Hepatocyte (in vitro differentiated cells): ENCODE data around the gene CEP131. TPM values are rescaled to one million over a fixed set of nuclear protein-coding genes. Genes with fewer than 3 reads are reported as not detected.
"Not testable (repeated sequence)": the region's sequence is repeated elsewhere in the genome, so short reads cannot be mapped to it uniquely, and the experiment has no call there.

Source experiments
- DNase-seq: peaks from one replicate; pipeline ENCODE4 v3.0.0-alpha.2; 2016; ENCODE audit warnings: low spot score
- H2AFZ ChIP-seq: fragments of 200-600 bp; sonication (generic); 2 replicates; pipeline ENCODE4 v1.6.0; 2016; ENCODE audit warnings: antibody characterized with exemption, mild to moderate bottlenecking
- H3K27ac ChIP-seq: fragments of 200-600 bp; sonication (generic); 2 replicates; pipeline ENCODE4 v1.5.1; 2016; ENCODE audit warnings: mild to moderate bottlenecking
- H3K27me3 ChIP-seq: fragments of 200-600 bp; sonication (generic); 2 replicates; pipeline ENCODE4 v1.6.1; 2016
- H3K36me3 ChIP-seq: fragments of 200-600 bp; sonication (generic); replicated peaks from 2 replicates; pipeline ENCODE4 v1.5.1; 2016; ENCODE audit warnings: low read depth; ENCODE audit not compliant: insufficient read depth
- H3K4me1 ChIP-seq: fragments of 200-600 bp; sonication (generic); 2 replicates; pipeline ENCODE4 v1.5.1; 2016; ENCODE audit warnings: mild to moderate bottlenecking, moderate library complexity; ENCODE audit not compliant: insufficient read depth
- H3K4me2 ChIP-seq: fragments of 200-600 bp; sonication (generic); 2 replicates; pipeline ENCODE4 v1.6.0; 2016
- H3K4me3 ChIP-seq: fragments of 200-600 bp; sonication (generic); 2 replicates; pipeline ENCODE4 v1.5.1; 2016; ENCODE audit warnings: mild to moderate bottlenecking
- H3K79me2 ChIP-seq: fragments of 200-600 bp; sonication (generic); 2 replicates; pipeline ENCODE4 v1.6.0; 2017; ENCODE audit warnings: mild to moderate bottlenecking
- H3K9me2 ChIP-seq: fragments of 200-600 bp; sonication (generic); replicated peaks from 2 replicates; pipeline ENCODE4 v1.6.0; 2017; ENCODE audit warnings: mild to moderate bottlenecking; ENCODE audit not compliant: insufficient read depth
- H3K9me3 ChIP-seq: fragments of 200-600 bp; sonication (generic); 2 replicates; pipeline ENCODE4 v1.5.1; 2016; ENCODE audit warnings: low read depth, mild to moderate bottlenecking
- H4K20me1 ChIP-seq: fragments of 200-600 bp; sonication (generic); 2 replicates; pipeline ENCODE4 v1.6.0; 2016; ENCODE audit warnings: mild to moderate bottlenecking; ENCODE audit not compliant: insufficient read depth, poor library complexity, severe bottlenecking
- CTCF ChIP-seq: fragments of 200-600 bp; sonication (generic); IDR thresholded peaks from 2 replicates; pipeline ENCODE4 v1.5.1; 2016; ENCODE audit warnings: antibody characterized with exemption, mild to moderate bottlenecking; ENCODE audit not compliant: poor library complexity
- EZH2 ChIP-seq: fragments of 200-600 bp; sonication (generic); IDR thresholded peaks from 2 replicates; pipeline ENCODE4 v1.6.1; 2016; ENCODE audit warnings: antibody characterized with exemption, mild to moderate bottlenecking, borderline replicate concordance
- EZH2phosphoT487 ChIP-seq: fragments of 200-600 bp; sonication (generic); IDR thresholded peaks from one replicate; pipeline ENCODE4 v1.6.1; 2018; ENCODE audit warnings: antibody characterized with exemption, mild to moderate bottlenecking, low read depth, moderate library complexity; ENCODE audit not compliant: unreplicated experiment, severe bottlenecking
- WGBS: methylation state at CpG from one replicate; pipeline ENCODE4 v1.1.6; 2016; ENCODE audit warnings: low lambda C conversion rate; ENCODE audit errors: missing lambda C conversion rate; 5-methylcytosine and 5-hydroxymethylcytosine counted together
- polyA plus RNA-seq: library from polyadenylated mRNA; unstranded; fragments of >200 nt; fragmentation: Nextera tagmentation; extraction: Ambion mirVana; gene quantifications from 2 replicates; pipeline ENCODE4 v1.2.1, GENCODE V29; 2016
- total RNA-seq: library from RNA; depleted of rRNA; stranded (reverse); fragments of >200 nt; gene quantifications from 2 replicates; pipeline ENCODE4 v1.2.3, GENCODE V29; 2014

Gene CEP131
- total and polyA plus RNA-seq, 2 experiments from 2014 or later: 7.3 to 10.1 TPM

GRCh38 chr17:81147701-81148100 is 75.1 kb downstream of the CEP131 start:
- H3K9me2 ChIP-seq: no peaks in the 10 kb centered on the region
- H3K4me2 ChIP-seq: no peak overlapping the region
- H3K4me3 ChIP-seq: no peak overlapping the region
- WGBS: 87% methylated on average over 10 of the region's 10 CpGs
- peaks cover 4% of the 10 kb centered on the region for H3K4me1 ChIP-seq
- no peaks in the 10 kb centered on the region for H3K79me2 ChIP-seq
- no peak for TF ChIP-seq EZH2phosphoT487
- no peak for TF ChIP-seq EZH2
- TF ChIP-seq CTCF: no peak
- H3K9me3 ChIP-seq: no peaks in the 10 kb centered on the region
- H3K27me3 ChIP-seq: no peaks in the 10 kb centered on the region
- H3K27ac ChIP-seq: no peak overlapping the region
- no peak overlapping the region for H2AFZ ChIP-seq
- no peaks in the 10 kb centered on the region for H4K20me1 ChIP-seq
- no peaks in the 10 kb centered on the region for H3K36me3 ChIP-seq
- DNase-seq: no peak

- 95% methylated on average over 10 of the region's 10 CpGs for WGBS
- H3K36me3 ChIP-seq, H3K9me2 ChIP-seq, H2AFZ ChIP-seq, H4K20me1 ChIP-seq, H3K79me2 ChIP-seq, H3K4me2 ChIP-seq, H3K9me3 ChIP-seq, DNase-seq, H3K27me3 ChIP-seq, H3K4me3 ChIP-seq, H3K4me1 ChIP-seq, H3K27ac ChIP-seq: not testable (repeated sequence)
Observed at GRCh38 chr17:81146208-81146607, 76.6 kb downstream of the CEP131 start.

GRCh38 chr17:81144423-81144781 is 78.4 kb downstream of the CEP131 start:
- Histone ChIP-seq H3K27ac (no peak overlapping the region), H3K79me2 (no peaks in the 10 kb centered on the region), H4K20me1 (no peaks in the 10 kb centered on the region), H3K9me3 (no peaks in the 10 kb centered on the region), H3K36me3 (no peaks in the 10 kb centered on the region), H3K4me1 (peaks cover 5% of the 10 kb centered on the region), H2AFZ (no peak overlapping the region), H3K9me2 (no peaks in the 10 kb centered on the region), H3K4me2 (no peak overlapping the region), H3K4me3 (no peak overlapping the region), H3K27me3 (no peaks in the 10 kb centered on the region)
- 90% methylated on average over 14 of the region's 14 CpGs for WGBS
- TF ChIP-seq EZH2: no peak
- no peak for TF ChIP-seq EZH2phosphoT487
- no peak for TF ChIP-seq CTCF
- no peak for DNase-seq

- no peak overlapping the region for H3K4me3 ChIP-seq
- DNase-seq: no peak
- H3K27ac ChIP-seq: no peak overlapping the region
- no peak overlapping the region for H2AFZ ChIP-seq
- H3K9me2 ChIP-seq: no peaks in the 10 kb centered on the region
- H3K36me3 ChIP-seq: no peaks in the 10 kb centered on the region
- H3K27me3 ChIP-seq: no peaks in the 10 kb centered on the region
- TF ChIP-seq EZH2 (no peak), CTCF (no peak), EZH2phosphoT487 (no peak)
- H3K9me3 ChIP-seq: no peaks in the 10 kb centered on the region
- no peaks in the 10 kb centered on the region for H3K79me2 ChIP-seq
- WGBS: 92% methylated on average over 16 of the region's 17 CpGs
- H3K4me1 ChIP-seq: peaks cover 5% of the 10 kb centered on the region
- H3K4me2 ChIP-seq: no peak overlapping the region
- H4K20me1 ChIP-seq: no peaks in the 10 kb centered on the region
Observed at GRCh38 chr17:81143717-81144422, 78.9 kb downstream of the CEP131 start.
